Measurements from ENCODE around the gene MOSMO.
"Not testable (repeated sequence)": the region's sequence is repeated elsewhere in the genome, so short reads cannot be mapped to it uniquely, and the experiment has no call there.

MOSMO gene

GRCh38 chr16:22013486-22013885 is 5.6 kb downstream of the MOSMO start:
- CTCF ChIA-PET = interaction anchor here (1.0 to 3.9 kb wide), 7 partner anchors 9 to 175 kb away, joined by 3 to 15 read pairs (median 5); no protein-coding TSS in a partner anchor

DNA sequence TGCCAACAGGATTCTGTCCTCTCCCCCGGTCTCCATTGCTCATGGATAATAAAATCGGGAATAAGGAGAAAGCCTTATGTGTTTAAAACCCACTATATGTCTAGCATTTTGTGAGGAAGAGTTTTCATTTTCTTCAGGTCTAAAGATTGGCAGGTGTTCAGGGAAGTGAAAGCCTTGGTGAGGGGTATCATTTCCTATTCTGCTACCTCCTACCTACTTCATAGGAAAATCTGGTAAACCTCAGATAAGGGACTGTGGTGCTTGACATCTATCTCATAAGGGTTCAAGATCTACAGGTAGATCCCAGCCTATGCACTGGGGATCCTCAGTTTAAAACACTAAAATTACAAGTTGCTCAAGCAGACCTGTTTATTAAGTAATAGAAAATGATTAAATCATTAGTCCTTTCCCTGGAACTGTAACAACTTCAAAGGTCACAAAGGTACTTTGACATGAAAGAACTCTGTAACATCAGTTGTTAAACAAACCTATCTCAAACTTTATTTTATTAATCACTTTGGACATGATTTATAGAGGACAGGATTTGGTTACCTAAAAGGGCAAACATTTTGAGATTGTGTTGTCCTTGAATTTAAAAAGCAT is 6.5 kb downstream of the MOSMO start:
- CTCF ChIA-PET = interaction anchor here (1.0 to 3.9 kb wide), 5 partner anchors 9 to 63 kb away, joined by 3 to 15 read pairs (median 5); no protein-coding TSS in a partner anchor
- DNase-seq (ENCODE audit: extremely low spot score) = peak; percentile 35
- TF ChIP-seq, protein P1, sequence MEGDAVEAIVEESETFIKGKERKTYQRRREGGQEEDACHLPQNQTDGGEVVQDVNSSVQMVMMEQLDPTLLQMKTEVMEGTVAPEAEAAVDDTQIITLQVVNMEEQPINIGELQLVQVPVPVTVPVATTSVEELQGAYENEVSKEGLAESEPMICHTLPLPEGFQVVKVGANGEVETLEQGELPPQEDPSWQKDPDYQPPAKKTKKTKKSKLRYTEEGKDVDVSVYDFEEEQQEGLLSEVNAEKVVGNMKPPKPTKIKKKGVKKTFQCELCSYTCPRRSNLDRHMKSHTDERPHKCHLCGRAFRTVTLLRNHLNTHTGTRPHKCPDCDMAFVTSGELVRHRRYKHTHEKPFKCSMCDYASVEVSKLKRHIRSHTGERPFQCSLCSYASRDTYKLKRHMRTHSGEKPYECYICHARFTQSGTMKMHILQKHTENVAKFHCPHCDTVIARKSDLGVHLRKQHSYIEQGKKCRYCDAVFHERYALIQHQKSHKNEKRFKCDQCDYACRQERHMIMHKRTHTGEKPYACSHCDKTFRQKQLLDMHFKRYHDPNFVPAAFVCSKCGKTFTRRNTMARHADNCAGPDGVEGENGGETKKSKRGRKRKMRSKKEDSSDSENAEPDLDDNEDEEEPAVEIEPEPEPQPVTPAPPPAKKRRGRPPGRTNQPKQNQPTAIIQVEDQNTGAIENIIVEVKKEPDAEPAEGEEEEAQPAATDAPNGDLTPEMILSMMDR (IDR thresholded peaks at IDR 0.05; ENCODE audit: control extremely low read depth, extremely low read depth, low read depth, missing control alignments) = no peak
- POLR2A ChIA-PET = no interaction called here

More at GRCh38 chr16:22013486-22013885, 5.6 kb downstream of the MOSMO start:
- TF ChIP-seq, protein P1 (IDR thresholded peaks at IDR 0.05; ENCODE audit: control extremely low read depth, extremely low read depth, low read depth, missing control alignments) = no peak
- no peak for DNase-seq (ENCODE audit: extremely low spot score)
- POLR2A ChIA-PET = no interaction called here

DNA sequence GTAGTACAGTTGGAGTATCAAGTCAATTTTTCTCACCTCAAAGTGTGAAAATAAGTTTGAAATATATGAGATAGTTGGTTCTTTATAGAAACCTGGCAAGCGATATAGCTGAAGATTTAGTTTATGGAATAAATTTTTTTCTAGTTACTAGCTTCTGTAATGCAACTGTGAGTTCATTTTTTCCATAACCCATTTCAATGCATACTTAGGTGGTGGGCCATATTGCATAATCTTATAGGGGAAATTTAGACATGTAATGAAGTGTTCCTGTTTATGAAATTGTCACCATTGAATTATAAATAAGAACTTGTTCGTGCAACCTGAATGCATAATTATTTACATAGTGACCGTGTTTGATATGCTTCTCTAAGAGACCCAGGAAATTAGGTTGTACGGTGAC is 9.0 kb downstream of the MOSMO start:
- ChIA-PET POLR2A (no interaction called here), CTCF (interaction anchor here (0.8 to 3.9 kb wide), 7 partner anchors 10 to 82 kb away, joined by 3 to 19 read pairs (median 6); partner anchors contain the start of gene MOSMO)
- TF ChIP-seq, protein P1 (IDR thresholded peaks at IDR 0.05; ENCODE audit: control extremely low read depth, extremely low read depth, low read depth, missing control alignments) = no peak
- no peak for DNase-seq (ENCODE audit: extremely low spot score)

DNA sequence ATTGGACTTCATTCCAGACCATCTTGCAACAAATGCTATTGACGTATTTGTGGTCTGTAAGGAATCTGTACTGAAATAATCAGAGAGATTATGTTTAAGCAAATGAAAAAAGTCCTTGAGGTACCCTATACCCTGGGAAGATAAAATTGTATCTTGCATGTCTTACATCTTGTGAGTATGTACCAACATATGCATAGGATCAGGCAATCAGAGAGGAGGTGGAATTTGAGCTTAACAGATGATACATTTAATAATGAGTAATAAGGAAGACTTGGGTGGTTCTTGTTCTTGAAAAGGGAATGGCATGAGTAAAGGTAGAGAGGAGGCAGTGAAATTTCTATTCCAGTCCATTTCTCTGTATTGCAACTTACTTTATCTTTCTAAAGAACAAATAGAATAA is 10.6 kb downstream of the MOSMO start:
- ChIA-PET POLR2A (no interaction called here), CTCF (interaction anchor here (3.4 kb wide), 1 partner anchor 59 kb away, joined by 19 read pairs; no protein-coding TSS in a partner anchor)
- TF ChIP-seq, protein P1 (IDR thresholded peaks at IDR 0.05; ENCODE audit: control extremely low read depth, extremely low read depth, low read depth, missing control alignments) = no peak
- DNase-seq (ENCODE audit: extremely low spot score) = no peak

DNA sequence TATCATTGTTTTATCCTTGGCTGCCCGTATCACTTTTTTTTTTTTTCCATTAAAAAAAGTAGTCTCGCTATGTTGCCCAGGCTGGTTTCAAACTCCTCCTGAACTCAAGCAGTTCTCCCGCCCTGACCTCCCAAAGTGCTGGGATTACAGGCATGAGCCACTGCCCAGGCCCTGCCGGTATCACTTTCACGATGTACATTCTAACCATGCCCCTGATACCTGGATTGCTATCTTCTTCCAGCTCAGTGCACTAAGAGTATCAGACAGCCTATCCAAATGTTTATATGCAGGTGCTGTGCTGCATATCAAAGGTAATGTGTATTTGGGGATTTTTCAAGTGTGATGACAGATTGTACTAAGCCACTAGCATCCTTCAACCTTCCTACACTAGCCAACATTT is 14.2 kb downstream of the MOSMO start:
- TF ChIP-seq, protein P1 (IDR thresholded peaks at IDR 0.05; ENCODE audit: control extremely low read depth, extremely low read depth, low read depth, missing control alignments) = no peak
- CTCF ChIA-PET = interaction anchor here (1.3 to 2.1 kb wide), 3 partner anchors 20 to 27 kb away, joined by 3 to 4 read pairs (median 3); no protein-coding TSS in a partner anchor
- POLR2A ChIA-PET = no interaction called here
- DNase-seq (ENCODE audit: extremely low spot score) = no peak

DNA sequence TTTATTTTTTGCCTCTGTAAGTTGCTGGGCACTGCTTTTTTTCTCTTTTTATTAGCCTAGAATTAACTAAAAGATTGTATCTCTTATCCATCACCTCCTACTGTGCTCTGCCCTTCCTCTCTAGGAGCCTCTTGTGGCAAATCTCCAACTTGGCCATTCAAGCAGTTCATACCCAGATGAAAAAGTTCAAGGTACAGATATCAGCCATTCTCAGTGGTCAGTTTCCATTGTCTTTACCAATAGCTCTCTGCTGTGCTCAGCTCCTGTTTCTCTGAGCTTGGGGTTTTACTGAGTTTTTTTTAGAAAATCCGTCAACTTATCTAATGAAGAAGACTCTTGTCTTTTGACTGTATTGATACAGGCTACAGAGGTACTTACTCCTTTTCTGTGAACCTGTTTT is 15.6 kb downstream of the MOSMO start:
- TF ChIP-seq, protein P1 (IDR thresholded peaks at IDR 0.05; ENCODE audit: control extremely low read depth, extremely low read depth, low read depth, missing control alignments) = no peak
- ChIA-PET POLR2A (no interaction called here), CTCF (interaction anchor here (1.0 to 3.0 kb wide), 2 partner anchors 9 to 54 kb away, joined by 3 to 14 read pairs; no protein-coding TSS in a partner anchor)
- peak; percentile 49 for DNase-seq (ENCODE audit: extremely low spot score)

- POLR2A ChIA-PET; DNase-seq (ENCODE audit: extremely low spot score): not testable (repeated sequence)
- CTCF ChIA-PET = interaction anchor here (0.6 to 3.0 kb wide), 2 partner anchors 53 to 119 kb away, joined by 3 to 14 read pairs; no protein-coding TSS in a partner anchor
Measured at GRCh38 chr16:22024785-22025184, 16.9 kb downstream of the MOSMO start.
